ENCODE results near the gene AHCYL2.
"Not testable (repeated sequence)": the region's sequence is repeated elsewhere in the genome, so short reads cannot be mapped to it uniquely, and the experiment has no call there.

The AHCYL2 gene

DNA sequence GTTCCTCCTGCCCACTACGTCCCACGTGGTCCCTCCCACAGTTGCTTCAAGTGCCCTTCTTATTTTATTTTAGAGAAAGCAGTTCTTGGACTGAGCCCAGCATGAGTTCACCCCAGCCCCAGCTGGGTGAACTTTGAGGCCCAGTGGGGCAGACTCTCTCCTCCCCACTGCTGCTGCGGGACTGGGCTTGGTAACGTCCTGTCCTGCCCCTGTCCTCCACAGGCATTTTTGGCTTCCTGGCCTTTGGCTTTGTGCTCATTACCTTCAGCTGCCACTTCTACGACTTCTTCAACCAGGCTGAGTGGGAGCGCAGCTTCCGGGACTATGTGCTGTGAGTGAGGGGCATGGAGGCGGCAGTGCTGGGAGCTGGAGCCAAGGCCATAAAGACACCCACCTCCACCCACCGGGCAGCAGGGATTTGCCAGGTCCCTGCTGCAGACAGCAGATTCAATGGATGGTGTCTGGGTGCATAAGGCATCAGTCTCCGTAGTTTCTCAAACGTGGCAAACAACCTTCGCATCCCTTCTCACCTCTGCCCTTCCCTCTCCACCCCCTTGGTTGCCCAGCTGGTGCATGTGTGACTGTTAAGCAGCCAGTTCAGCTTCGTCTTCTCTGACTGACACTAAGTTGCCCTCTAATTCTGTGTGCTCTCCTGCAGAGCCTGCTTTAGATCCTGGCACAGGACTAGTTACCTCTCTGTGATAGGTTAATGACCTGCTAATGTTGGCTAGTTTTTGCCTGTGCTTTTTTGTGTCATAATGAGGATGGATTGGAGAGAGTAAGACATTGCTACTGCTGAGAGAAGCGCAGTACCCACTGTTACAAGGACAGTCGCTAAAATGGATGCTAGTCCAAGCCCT lies 15.5 kb upstream of the AHCYL2 start:
- DNase-seq (ENCODE audit: low read depth), result no peak

DNA sequence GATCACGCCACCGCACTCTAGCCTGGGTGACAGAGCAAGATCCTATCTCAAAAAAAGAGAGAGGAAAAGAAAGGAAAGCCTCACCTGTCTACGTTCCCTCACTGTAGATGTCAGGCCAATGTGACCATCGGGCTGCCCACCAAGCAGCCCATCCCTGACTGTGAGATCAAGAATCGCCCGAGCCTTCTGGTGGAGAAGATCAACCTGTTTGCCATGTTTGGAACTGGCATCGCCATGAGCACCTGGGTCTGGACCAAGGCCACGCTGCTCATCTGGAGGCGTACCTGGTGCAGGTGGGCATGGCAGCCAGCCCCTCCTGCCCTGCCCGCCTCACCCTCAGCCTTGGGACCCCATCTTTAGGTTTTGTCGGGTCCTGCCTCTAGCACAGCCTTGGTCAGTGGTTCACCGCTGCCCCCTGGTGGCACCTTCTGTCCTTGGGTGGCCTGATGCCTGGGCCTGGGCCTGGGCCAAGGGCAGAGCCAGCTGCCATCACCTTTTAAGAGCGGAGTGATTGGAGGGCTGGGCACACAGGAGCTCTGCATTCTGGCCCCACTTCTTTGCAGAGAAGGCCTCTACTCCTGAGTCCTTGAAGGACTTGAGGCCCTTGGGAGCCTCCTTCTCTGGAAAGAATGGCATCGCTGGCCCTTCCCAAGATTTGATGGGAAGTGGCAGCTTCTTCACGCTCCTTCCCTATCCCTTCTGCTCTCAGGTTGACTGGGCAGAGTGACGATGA lies 14.4 kb upstream of the AHCYL2 start:
- DNase-seq (ENCODE audit: low read depth), result no peak

- no peak for DNase-seq (ENCODE audit: low read depth)
Observed at GRCh38 chr7:129210989-129211312, 13.9 kb upstream of the AHCYL2 start.

DNA sequence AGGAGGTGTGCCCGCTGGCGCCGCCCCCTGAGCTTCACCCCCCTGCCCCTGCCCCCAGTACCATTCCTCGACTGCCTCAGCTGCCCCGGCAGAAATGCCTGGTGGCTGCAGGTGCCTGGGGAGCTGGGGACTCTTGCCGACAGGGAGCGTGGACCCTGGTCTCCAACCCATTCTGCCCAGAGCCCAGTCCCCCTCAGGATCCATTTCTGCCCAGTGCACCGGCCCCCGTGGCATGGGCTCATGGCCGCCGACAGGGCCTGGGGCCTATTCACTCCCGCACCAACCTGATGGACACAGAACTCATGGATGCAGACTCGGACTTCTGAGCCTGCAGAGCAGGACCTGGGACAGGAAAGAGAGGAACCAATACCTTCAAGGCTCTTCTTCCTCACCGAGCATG lies 12.7 kb upstream of the AHCYL2 start:
- DNase-seq (ENCODE audit: low read depth), result no peak

- no peak for DNase-seq (ENCODE audit: low read depth)
Observed at GRCh38 chr7:129212596-129212995, 12.2 kb upstream of the AHCYL2 start.

GRCh38 chr7:129213828-129214227 lies 11.0 kb upstream of the AHCYL2 start:
- DNase-seq (ENCODE audit: low read depth), result no peak

DNA sequence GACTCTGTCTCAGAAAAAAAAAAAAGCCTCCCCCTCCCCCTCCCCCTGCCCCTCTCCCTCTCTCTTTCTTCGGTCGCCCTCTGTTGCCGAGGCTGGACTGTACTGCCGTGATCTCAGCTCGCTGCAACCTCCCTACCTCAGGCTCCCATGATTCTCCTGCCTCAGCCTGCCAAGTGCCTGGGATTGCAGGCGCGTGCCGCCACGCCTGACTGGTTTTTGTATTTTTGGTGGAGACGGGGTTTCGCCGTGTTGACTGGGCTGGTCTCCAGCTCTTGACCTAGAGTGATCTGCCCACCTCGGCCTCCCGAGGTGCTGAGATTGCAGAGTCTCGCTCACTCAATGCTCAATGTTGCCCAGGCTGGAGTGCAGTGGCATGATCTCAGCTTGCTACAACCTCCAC lies 9.1 kb upstream of the AHCYL2 start:
- DNase-seq (ENCODE audit: low read depth), result not testable (repeated sequence)

- DNase-seq (ENCODE audit: low read depth), result not testable (repeated sequence)
Observed at GRCh38 chr7:129216101-129216715, 8.6 kb upstream of the AHCYL2 start.

DNA sequence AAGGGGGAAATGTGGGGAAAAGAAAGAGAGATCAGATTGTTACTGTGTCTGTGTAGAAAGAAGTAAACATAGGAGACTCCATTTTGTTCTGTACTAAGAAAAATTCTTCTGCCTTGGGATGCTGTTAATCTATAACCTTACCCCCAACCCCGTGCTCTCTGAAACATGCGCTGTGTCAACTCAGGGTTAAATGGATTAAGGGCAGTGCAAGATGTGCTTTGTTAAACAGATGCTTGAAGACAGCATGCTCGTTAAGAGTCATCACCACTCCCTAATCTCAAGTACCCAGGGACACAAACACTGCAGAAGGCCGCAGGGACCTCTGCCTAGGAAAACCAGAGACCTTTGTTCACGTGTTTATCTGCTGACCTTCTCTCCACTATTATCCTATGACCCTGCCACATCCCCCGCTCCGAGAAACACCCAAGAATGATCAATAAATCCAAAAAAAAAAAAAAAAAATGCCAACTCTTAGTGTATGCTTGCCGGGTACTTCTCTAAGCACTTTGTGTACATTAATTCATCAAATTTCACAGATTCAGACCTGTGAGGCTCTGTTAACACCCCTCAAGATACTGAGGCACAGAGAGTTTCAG lies 7.9 kb upstream of the AHCYL2 start:
- not testable (repeated sequence) for DNase-seq (ENCODE audit: low read depth)

DNA sequence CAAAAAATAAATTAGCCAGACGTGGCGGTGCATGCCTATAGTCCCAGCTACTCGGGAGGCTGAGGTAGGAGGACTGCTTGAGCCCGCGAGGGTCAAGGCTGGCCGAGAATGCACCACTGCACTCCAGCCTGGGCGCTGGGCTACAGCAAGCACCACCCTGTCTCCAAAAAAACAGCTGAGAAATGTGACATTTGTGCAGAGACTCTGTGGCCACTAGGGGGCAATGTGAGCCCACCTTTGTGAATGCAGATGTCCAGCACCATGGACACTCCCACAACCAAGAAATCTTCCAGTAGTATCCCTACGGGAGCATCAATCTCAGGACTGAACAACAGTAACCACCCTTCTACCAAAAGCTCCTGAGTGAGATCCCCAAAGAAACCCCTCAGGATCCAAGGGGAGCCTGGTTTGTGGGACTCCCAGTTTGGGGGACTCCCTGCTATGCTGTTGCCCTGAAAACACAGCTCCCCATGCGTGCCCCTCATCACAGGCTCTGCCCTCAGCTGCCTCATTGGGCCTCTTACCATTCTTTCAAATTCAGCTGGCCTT lies 6.2 kb upstream of the AHCYL2 start:
- peak; percentile 40 for DNase-seq (ENCODE audit: low read depth)

DNA sequence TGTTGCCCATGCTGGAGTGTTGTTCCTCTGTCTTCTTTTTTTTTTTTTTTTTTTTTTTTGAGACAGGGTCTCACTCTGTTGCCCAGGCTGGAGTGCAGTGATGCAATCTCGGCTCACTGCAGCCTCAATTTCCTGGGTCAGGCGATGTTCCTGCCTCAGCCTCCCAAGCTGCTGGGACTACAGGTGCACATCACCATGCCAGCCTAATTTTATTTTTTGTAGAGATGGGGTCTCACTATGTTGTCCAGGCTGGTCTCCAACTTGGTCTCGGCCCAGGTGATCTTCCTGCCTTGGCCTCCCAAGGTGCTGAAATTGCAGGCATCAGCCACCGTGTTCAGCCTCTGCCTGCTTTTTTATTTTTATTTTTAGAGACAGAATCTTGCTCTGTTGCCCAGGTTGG lies 5.7 kb upstream of the AHCYL2 start:
- DNase-seq (ENCODE audit: low read depth), result not testable (repeated sequence)

- no peak for DNase-seq (ENCODE audit: low read depth)
Observed at GRCh38 chr7:129222064-129222463, 2.8 kb upstream of the AHCYL2 start.

DNA sequence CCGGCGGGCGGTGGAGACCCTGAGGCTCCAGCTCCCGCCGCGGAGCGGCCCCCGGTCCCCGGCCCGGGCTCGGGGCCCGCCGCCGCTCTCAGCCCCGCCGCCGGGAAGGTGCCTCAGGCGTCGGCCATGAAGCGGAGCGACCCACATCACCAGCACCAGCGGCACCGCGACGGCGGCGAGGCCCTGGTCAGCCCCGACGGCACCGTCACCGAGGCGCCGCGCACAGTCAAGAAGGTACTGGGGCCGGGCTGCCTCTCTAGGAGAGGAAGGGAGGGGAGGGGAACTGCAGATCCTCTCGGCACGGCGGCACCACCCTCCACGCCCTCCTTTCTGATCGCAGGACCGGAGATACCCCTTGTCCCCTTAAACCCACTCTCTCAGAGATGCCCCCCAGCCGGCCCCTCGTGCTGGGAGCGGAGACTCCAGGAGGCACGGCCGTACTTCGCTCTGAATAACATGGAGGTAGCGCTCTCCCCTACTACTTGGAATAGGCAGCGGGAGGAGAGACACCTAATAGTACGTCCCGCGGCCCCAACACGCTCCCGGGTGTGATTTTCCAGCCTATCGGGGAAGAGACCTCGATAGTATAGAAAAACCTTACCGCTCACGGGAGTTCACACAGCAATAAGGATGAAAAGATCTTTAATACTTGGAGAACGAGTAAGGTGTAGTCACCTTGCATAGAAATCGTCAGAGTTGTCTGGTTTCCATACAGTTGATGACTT lies 538 bp downstream of the AHCYL2 start:
- no peak for DNase-seq (ENCODE audit: low read depth)

DNA sequence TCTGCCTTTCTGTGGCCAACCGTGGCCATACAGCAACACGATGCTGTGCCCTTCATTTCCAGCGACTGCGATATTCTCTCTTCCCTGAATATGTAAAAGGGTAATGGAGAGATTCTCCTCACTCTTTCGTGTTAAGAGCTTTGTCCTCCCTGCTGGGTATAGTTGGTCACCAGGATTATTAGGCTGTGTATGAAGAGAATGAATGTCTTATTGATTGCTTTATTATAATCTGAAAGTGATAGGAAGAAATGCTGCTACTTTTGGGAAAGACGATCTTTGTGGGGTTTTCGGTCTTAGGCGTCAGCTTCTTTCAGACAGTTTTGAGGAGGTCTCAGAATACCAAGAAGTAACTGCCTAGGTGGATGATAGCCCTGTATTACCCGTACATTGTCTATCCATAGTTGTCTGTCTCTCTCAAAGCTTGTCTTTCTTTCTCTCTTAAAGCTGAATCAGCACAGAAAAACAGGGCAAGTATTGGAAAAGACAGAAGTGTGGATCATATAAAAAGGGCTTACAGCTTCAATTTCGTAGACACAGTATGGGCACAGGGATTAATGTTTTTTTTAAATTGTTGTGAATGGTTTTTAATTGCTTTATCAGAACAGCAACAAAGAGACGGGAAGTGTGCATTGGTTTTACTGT lies 1.2 kb downstream of the AHCYL2 start:
- no peak for DNase-seq (ENCODE audit: low read depth)

GRCh38 chr7:129227646-129228578 lies 3.1 kb downstream of the AHCYL2 start:
- DNase-seq (ENCODE audit: low read depth), result no peak

DNA sequence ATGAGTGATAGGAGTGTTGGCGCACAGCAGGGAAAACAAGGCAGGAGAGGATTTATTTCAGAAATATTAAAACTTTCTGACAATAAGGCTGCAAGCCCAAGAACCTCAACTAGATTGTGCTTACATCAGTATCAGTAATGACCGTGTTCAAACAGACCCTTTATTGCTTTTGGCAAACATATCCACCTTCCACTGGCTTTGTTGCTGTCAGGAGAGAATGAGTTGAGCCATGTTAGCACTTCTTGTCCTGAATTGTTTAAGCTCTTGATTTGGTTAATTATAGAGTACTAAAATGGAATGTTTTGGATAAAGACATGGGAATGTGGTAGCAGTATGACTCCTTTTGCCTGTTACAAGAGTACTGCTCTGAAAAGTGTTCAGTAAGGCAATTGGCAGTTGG lies 3.8 kb downstream of the AHCYL2 start:
- no peak for DNase-seq (ENCODE audit: low read depth)

DNA sequence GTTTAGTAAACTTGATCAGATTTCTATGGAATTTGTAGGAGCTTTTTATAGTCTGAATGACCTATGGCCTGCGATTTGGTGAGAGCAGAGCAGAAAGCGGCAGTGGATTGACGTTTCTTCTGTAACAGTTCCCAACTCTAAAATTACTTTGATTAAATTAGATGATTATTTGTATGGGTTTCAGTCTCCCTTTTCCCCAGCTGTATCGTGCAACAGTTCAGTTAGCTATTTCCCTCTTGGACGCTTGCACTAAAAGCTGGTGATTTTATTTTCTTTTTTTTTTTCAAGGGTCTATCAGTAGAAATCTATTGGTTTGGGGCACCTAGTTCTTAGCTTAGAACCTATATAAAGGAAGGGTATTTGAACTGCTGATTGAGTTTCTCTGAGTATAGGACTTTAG lies 6.8 kb downstream of the AHCYL2 start:
- no peak for DNase-seq (ENCODE audit: low read depth)

- no peak for DNase-seq (ENCODE audit: low read depth)
Observed at GRCh38 chr7:129238546-129238945, 13.7 kb downstream of the AHCYL2 start.

DNA sequence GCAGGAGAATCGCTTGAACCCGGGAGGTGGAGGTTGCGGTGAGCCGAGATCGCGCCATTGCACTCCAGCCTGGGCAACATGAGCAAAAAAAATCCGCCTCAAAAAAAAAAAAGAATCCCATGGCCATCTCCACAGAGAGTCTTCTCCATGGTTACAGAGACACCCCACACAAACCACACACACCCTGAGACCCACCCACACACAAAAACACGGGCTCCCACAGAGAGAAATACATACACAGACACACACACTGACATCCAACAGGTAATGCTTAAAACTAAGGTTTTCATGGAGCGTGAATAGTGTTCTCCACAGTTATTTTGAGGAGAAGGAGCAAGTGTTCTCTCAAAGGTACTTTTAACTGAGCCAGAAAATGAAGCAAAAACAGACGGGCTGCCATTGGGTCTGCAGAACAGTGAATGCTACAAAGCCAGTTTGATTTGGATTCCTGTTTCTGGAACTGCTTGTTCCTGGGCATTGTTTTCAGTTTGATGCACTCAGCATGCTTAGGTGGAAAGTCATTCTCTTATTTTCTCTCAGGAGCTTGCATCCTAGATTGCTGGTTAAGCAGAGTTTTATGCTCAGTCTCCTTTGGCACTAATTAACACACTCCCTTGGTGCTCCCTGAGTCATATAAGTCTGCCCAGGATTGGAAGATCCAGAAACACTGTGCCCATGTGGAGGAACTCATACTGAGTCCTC lies 15.4 kb downstream of the AHCYL2 start:
- no peak for DNase-seq (ENCODE audit: low read depth)
